Measurements from ENCODE around the gene FXYD1.
"Not testable (repeated sequence)": the region's sequence is repeated elsewhere in the genome, so short reads cannot be mapped to it uniquely, and the experiment has no call there.

FXYD1 gene

GRCh38 chr19:35099897-35100275 lies 38.7 kb upstream of the FXYD1 start:
- H3K4me1 ChIP-seq (ENCODE audit: insufficient read depth, low read length): no peaks in the 10 kb centered on the region
- no peaks in the 10 kb centered on the region for H3K9me3 ChIP-seq (ENCODE audit: low read length)

DNA sequence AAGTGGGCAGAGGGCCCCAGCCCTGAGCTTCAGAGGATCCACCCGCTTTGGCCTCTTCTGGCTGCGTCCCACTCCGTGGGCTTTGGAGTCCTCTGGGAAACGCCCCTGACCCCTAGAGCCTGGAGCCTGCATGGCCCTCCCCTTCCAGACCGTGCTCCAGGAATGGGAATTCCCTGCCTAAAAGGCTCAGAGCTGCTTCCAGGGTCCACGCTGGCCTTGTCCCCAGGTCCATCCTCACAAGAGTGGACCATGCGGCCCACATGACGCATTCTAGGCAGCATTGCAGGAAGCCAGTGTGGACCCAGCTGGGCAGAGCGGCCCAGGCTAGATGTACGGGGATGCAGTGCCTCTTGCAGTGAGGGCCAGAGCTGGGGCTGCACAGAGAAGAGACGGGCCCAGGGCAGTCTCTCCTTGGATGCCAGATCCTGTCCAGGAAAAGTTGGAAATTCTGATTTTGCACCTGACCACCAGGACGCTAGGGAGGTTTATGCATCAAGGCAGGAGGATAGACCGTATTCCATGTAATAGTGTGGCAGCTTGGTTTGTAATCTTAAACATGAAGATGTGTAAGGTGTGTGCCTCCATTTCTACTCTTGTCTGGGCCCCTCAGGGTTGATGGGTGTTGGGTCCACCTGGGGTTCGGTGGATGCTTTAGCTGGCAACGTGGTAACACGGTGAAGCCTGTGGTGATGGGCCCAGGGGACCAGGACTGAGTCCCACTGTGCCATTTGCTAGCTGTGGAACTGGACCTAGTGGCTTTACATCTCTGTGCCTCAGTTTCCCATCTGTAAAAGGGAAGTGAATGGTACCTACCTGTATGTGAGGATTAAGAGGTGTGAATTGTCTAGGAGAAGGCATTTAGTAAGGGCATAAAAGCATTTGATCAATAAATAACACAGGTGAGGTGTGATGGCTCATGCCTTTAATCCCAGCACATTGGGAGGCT lies 37.8 kb upstream of the FXYD1 start:
- Histone ChIP-seq H3K4me1 (ENCODE audit: insufficient read depth, low read length) (no peaks in the 10 kb centered on the region), H3K9me3 (ENCODE audit: low read length) (no peaks in the 10 kb centered on the region), H3K27me3 (ENCODE audit: control insufficient read depth in 1 of 2, insufficient read depth in 2 of 2, low read length in 2 of 2) (no peaks in the 10 kb centered on the region), H3K9ac (ENCODE audit: low read length) (no peak overlapping the region), H3K27ac (ENCODE audit: low read depth, low read length) (no peak overlapping the region), H3K36me3 (ENCODE audit: insufficient read depth, low read length) (no peaks in the 10 kb centered on the region), H3K4me3 (ENCODE audit: low read depth in 1 of 2, low read length in 2 of 2) (no peak overlapping the region)

More at GRCh38 chr19:35099897-35100275, 38.7 kb upstream of the FXYD1 start:
- Histone ChIP-seq H3K27me3 (ENCODE audit: control insufficient read depth in 1 of 2, insufficient read depth in 2 of 2, low read length in 2 of 2) (no peaks in the 10 kb centered on the region), H3K36me3 (ENCODE audit: insufficient read depth, low read length) (no peaks in the 10 kb centered on the region), H3K27ac (ENCODE audit: low read depth, low read length) (no peak overlapping the region), H3K4me3 (ENCODE audit: low read depth in 1 of 2, low read length in 2 of 2) (no peak overlapping the region), H3K9ac (ENCODE audit: low read length) (no peak overlapping the region)

- H3K9ac ChIP-seq (ENCODE audit: low read length); H3K4me1 ChIP-seq (ENCODE audit: insufficient read depth, low read length); H3K4me3 ChIP-seq (ENCODE audit: low read depth in 1 of 2, low read length in 2 of 2): not testable (repeated sequence)
Observed at GRCh38 chr19:35101949-35102348, 36.7 kb upstream of the FXYD1 start.

GRCh38 chr19:35103614-35104013 lies 35.0 kb upstream of the FXYD1 start:
- not testable (repeated sequence) for H3K36me3 ChIP-seq (ENCODE audit: insufficient read depth, low read length); H3K27me3 ChIP-seq (ENCODE audit: control insufficient read depth in 1 of 2, insufficient read depth in 2 of 2, low read length in 2 of 2); H3K4me1 ChIP-seq (ENCODE audit: insufficient read depth, low read length); H3K27ac ChIP-seq (ENCODE audit: low read depth, low read length); H3K9me3 ChIP-seq (ENCODE audit: low read length); H3K9ac ChIP-seq (ENCODE audit: low read length); H3K4me3 ChIP-seq (ENCODE audit: low read depth in 1 of 2, low read length in 2 of 2)

More at GRCh38 chr19:35101949-35102348, 36.7 kb upstream of the FXYD1 start:
- not testable (repeated sequence) for H3K36me3 ChIP-seq (ENCODE audit: insufficient read depth, low read length); H3K9me3 ChIP-seq (ENCODE audit: low read length); H3K27me3 ChIP-seq (ENCODE audit: control insufficient read depth in 1 of 2, insufficient read depth in 2 of 2, low read length in 2 of 2); H3K27ac ChIP-seq (ENCODE audit: low read depth, low read length)

DNA sequence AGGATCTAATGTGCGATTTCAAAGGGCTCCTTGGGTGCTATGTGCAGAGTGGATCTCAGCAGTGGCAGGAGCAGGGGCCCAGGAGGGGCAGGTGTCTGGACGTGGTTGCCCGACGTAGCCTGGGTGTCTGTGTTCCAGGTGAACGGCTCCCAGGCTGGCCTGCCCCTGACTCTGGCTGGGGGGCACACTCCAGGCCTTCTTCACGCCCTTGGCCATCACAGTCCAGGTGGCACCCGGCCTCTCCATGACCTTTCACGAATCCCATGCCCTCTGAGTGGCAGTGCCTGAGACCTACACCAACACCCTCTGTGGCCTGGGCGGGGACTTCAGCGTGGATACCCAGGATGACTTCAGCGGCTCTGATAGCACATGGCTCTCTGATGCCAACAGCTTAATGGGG lies 34.3 kb upstream of the FXYD1 start:
- Histone ChIP-seq H3K9ac (ENCODE audit: low read length) (no peak overlapping the region), H3K9me3 (ENCODE audit: low read length) (no peaks in the 10 kb centered on the region), H3K4me1 (ENCODE audit: insufficient read depth, low read length) (no peaks in the 10 kb centered on the region), H3K27me3 (ENCODE audit: control insufficient read depth in 1 of 2, insufficient read depth in 2 of 2, low read length in 2 of 2) (no peaks in the 10 kb centered on the region), H3K27ac (ENCODE audit: low read depth, low read length) (no peak overlapping the region), H3K36me3 (ENCODE audit: insufficient read depth, low read length) (no peaks in the 10 kb centered on the region), H3K4me3 (ENCODE audit: low read depth in 1 of 2, low read length in 2 of 2) (no peak overlapping the region)

DNA sequence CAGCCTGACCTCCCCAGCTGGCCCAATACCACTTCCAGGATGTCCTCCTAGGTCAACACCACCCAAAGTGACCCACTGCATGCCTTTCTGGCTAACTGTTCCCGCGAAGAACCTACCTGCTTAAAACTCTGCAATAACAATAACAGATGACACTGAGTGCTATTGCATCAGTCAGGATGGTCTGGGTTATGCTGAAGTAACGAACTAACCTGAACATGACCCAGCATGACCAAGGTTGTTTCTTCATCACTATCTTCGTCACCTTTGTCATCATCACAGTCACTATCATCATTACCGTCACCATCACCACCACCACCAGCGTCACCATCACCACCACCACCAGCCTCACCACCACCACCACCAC lies 33.6 kb upstream of the FXYD1 start:
- H3K4me3 ChIP-seq (ENCODE audit: low read depth in 1 of 2, low read length in 2 of 2): no peak overlapping the region
- no peak overlapping the region for H3K9ac ChIP-seq (ENCODE audit: low read length)
- H3K36me3 ChIP-seq (ENCODE audit: insufficient read depth, low read length): no peaks in the 10 kb centered on the region
- H3K9me3 ChIP-seq (ENCODE audit: low read length): no peaks in the 10 kb centered on the region
- peaks cover 0 to 5% of the 10 kb centered on the region in 2 donors for H3K27me3 ChIP-seq (ENCODE audit: control insufficient read depth in 1 of 2, insufficient read depth in 2 of 2, low read length in 2 of 2)
- H3K4me1 ChIP-seq (ENCODE audit: insufficient read depth, low read length): no peaks in the 10 kb centered on the region
- no peak overlapping the region for H3K27ac ChIP-seq (ENCODE audit: low read depth, low read length)

GRCh38 chr19:35105411-35106290 lies 33.0 kb upstream of the FXYD1 start:
- H3K9me3 ChIP-seq (ENCODE audit: low read length): no peaks in the 10 kb centered on the region
- H3K27ac ChIP-seq (ENCODE audit: low read depth, low read length): no peak overlapping the region

DNA sequence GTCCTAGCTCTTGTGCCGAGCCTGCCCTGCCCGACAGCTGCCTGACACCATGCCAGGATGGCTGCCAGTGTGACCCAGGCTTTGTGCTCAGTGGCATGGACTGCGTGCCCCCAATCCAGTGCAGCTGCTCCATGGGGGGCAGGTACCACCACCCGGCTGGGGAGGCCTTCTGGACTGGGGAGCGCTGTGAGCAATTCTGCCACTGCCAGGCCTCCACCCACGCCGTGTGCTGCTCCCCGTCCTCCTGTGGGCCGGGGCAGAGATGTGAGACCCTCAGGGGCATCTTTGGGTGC lies 32.4 kb upstream of the FXYD1 start:
- Histone ChIP-seq H3K9me3 (ENCODE audit: low read length) (no peaks in the 10 kb centered on the region), H3K27me3 (ENCODE audit: control insufficient read depth in 1 of 2, insufficient read depth in 2 of 2, low read length in 2 of 2) (peaks cover 0 to 5% of the 10 kb centered on the region in 2 donors), H3K36me3 (ENCODE audit: insufficient read depth, low read length) (no peaks in the 10 kb centered on the region), H3K27ac (ENCODE audit: low read depth, low read length) (no peak overlapping the region), H3K4me1 (ENCODE audit: insufficient read depth, low read length) (no peaks in the 10 kb centered on the region), H3K9ac (ENCODE audit: low read length) (no peak overlapping the region), H3K4me3 (ENCODE audit: low read depth in 1 of 2, low read length in 2 of 2) (no peak overlapping the region)

More at GRCh38 chr19:35105411-35106290, 33.0 kb upstream of the FXYD1 start:
- no peaks in the 10 kb centered on the region for H3K4me1 ChIP-seq (ENCODE audit: insufficient read depth, low read length)
- H3K27me3 ChIP-seq (ENCODE audit: control insufficient read depth in 1 of 2, insufficient read depth in 2 of 2, low read length in 2 of 2): peaks cover 0 to 5% of the 10 kb centered on the region in 2 donors
- no peak overlapping the region for H3K9ac ChIP-seq (ENCODE audit: low read length)
- no peaks in the 10 kb centered on the region for H3K36me3 ChIP-seq (ENCODE audit: insufficient read depth, low read length)
- no peak overlapping the region for H3K4me3 ChIP-seq (ENCODE audit: low read depth in 1 of 2, low read length in 2 of 2)

DNA sequence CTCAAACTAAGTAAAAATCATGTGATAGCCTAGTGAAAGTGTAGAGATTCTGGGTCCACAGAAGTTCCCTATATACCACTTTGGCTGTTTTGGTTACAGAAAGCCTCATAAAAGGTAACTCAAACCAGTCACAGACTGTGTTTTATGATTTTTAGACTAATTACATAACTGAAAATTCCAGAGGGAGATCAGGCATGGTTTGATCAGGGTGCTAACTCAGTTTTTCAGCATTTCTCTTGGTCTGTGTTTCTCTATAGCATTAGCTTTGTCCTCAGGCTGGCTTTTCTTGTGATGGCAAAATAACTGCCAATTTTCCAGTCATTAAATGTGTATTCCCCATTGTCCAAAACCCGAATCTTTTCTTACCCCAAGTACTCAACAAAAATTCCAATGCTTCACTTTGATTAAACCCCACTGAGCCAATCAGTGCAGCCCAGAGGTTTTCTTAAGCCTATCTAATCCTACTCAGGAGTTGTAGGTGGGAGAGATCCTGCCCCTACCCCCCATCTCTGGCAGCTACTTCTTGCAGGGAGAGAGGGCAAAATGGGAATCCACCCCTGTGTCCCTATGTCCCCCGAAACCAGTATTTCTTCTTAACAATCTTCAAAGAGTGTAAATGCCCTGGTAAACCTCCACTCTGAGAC lies 31.6 kb upstream of the FXYD1 start:
- H3K9me3 ChIP-seq (ENCODE audit: low read length): no peaks in the 10 kb centered on the region
- no peak overlapping the region for H3K27ac ChIP-seq (ENCODE audit: low read depth, low read length)
- H3K4me3 ChIP-seq (ENCODE audit: low read depth in 1 of 2, low read length in 2 of 2): no peak overlapping the region
- peaks cover 0 to 5% of the 10 kb centered on the region in 2 donors for H3K27me3 ChIP-seq (ENCODE audit: control insufficient read depth in 1 of 2, insufficient read depth in 2 of 2, low read length in 2 of 2)
- H3K9ac ChIP-seq (ENCODE audit: low read length): no peak overlapping the region
- no peaks in the 10 kb centered on the region for H3K36me3 ChIP-seq (ENCODE audit: insufficient read depth, low read length)
- H3K4me1 ChIP-seq (ENCODE audit: insufficient read depth, low read length): no peaks in the 10 kb centered on the region

DNA sequence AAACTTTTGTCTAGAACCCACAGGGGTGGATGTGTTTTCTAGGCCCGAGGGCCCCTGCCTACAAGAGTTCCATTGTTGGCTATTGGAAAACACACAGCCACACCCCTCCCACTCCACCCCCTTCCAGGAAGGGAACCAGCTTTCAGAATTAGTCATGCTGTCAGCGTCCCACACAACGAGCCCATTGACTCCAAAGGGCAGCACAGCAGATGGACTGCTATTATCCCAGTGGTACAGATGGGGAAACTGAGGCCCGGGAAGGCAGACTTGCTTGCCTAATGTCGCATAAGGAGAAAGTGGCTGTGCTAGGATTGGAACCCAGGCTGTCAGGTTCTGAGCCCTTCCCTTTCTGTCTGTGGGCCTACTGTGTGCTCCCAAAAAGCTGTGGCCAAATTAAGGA lies 31.1 kb upstream of the FXYD1 start:
- H3K36me3 ChIP-seq (ENCODE audit: insufficient read depth, low read length): no peaks in the 10 kb centered on the region
- H3K27me3 ChIP-seq (ENCODE audit: control insufficient read depth in 1 of 2, insufficient read depth in 2 of 2, low read length in 2 of 2): peaks cover 0 to 5% of the 10 kb centered on the region in 2 donors
- H3K9ac ChIP-seq (ENCODE audit: low read length): no peak overlapping the region
- no peak overlapping the region for H3K27ac ChIP-seq (ENCODE audit: low read depth, low read length)
- H3K4me3 ChIP-seq (ENCODE audit: low read depth in 1 of 2, low read length in 2 of 2): no peak overlapping the region
- no peaks in the 10 kb centered on the region for H3K4me1 ChIP-seq (ENCODE audit: insufficient read depth, low read length)
- H3K9me3 ChIP-seq (ENCODE audit: low read length): no peaks in the 10 kb centered on the region

GRCh38 chr19:35108730-35109129 lies 29.9 kb upstream of the FXYD1 start:
- Histone ChIP-seq H3K36me3 (ENCODE audit: insufficient read depth, low read length) (no peaks in the 10 kb centered on the region), H3K4me3 (ENCODE audit: low read depth in 1 of 2, low read length in 2 of 2) (no peak overlapping the region), H3K27me3 (ENCODE audit: control insufficient read depth in 1 of 2, insufficient read depth in 2 of 2, low read length in 2 of 2) (peaks cover 0 to 5% of the 10 kb centered on the region in 2 donors), H3K9me3 (ENCODE audit: low read length) (no peaks in the 10 kb centered on the region), H3K9ac (ENCODE audit: low read length) (no peak overlapping the region), H3K27ac (ENCODE audit: low read depth, low read length) (no peak overlapping the region), H3K4me1 (ENCODE audit: insufficient read depth, low read length) (no peaks in the 10 kb centered on the region)
